HCT116 (cell line): ENCODE results near the gene BCL2L13. TPM values are rescaled to one million over a fixed set of nuclear protein-coding genes. Genes with fewer than 3 reads are reported as not detected.

Experiments used
- ATAC-seq: fragments of 200-7000 bp; cut with Tn5 transposase; 2 replicates; pipeline ENCODE4 v1.9.1; 2020; ENCODE audit warnings: mild to moderate bottlenecking, moderate library complexity
- BruUV-seq: library from RNA; stranded (reverse); fragments of 400-500 nt; replicated peaks from 2 replicates; lab custom pipeline; 2021; lab: Mats Ljungman, UMichigan
- CTCF ChIA-PET: fragments of 300-600 bp; sonication (Branson Sonifier 250); formaldehyde crosslinking; loops from one replicate; lab custom pipeline; 2021; ENCODE audit warnings: antibody characterized with exemption; lab: Charles Lee
- POLR2A ChIA-PET: fragments of 300-600, 350-600 bp; sonication (Branson Sonifier 250); formaldehyde crosslinking; loops from one replicate; lab custom pipeline; 2021; ENCODE audit warnings: antibody characterized with exemption; lab: Charles Lee
- RAD21 ChIA-PET, 2 experiments: fragments of 300-600 bp; sonication (Branson Sonifier 250); formaldehyde crosslinking; loops; one replicate each; lab custom pipeline; 2023; ENCODE audit warnings: low total read pairs in 2 of 2; ENCODE audit not compliant: uncharacterized antibody in 2 of 2, unreplicated experiment in 2 of 2, low non-redundant PET in 1 of 2; lab: Charles Lee
- DNase-seq: peaks from one replicate; pipeline ENCODE4 v3.0.0-alpha.2; 2010; ENCODE audit warnings: low read depth, low spot score
- H2AFZ ChIP-seq: fragments of 200-600 bp; shearing (Covaris generic), sonication (generic); 2 replicates; pipeline ENCODE4 v1.6.1; 2017; ENCODE audit warnings: low read depth, mixed run types, mixed read lengths, antibody characterized with exemption, low read length; ENCODE audit not compliant: poor library complexity, severe bottlenecking
- H3K27ac ChIP-seq: 2 replicates; pipeline ENCODE4 v1.5.1; 2012; ENCODE audit warnings: low read depth, low read length
- H3K27me3 ChIP-seq: fragments of 200-600 bp; sonication (generic); 2 replicates; pipeline ENCODE4 v1.6.1; 2016; ENCODE audit warnings: mixed run types, low read length, mixed read lengths; ENCODE audit not compliant: insufficient read depth
- H3K36me3 ChIP-seq, 2 experiments: fragments of 200-500 bp in 1 of 2; fragments of 200-600 bp in 1 of 2; sonication (Bioruptor generic) in 1 of 2; sonication (generic) in 1 of 2; 2 replicates each; pipeline versions ENCODE4 v1.5.1 to v1.6.1; 2014 to 2016; ENCODE audit warnings: low read length in 2 of 2, inconsistent platforms in 1 of 2, mixed read lengths in 1 of 2, mixed run types in 1 of 2; ENCODE audit not compliant: insufficient read depth in 2 of 2, control insufficient read depth in 1 of 2
- H3K4me1 ChIP-seq, 2 experiments: fragments of 200-600 bp in 1 of 2; sonication (generic) in 1 of 2; 2 replicates each; pipeline versions ENCODE4 v1.5.1 to v1.6.1; 2012 to 2017; ENCODE audit warnings: low read length in 2 of 2, inconsistent platforms in 1 of 2, mild to moderate bottlenecking in 1 of 2, mixed read lengths in 1 of 2, mixed run types in 1 of 2, moderate library complexity in 1 of 2; ENCODE audit not compliant: insufficient read depth in 2 of 2, control insufficient read depth in 1 of 2
- H3K4me2 ChIP-seq: fragments of 200-600 bp; sonication (generic); 2 replicates; pipeline ENCODE4 v1.6.1; 2017; ENCODE audit warnings: mixed run types, low read length, mixed read lengths
- H3K4me3 ChIP-seq, 2 experiments: fragments of 200-600 bp in 1 of 2; sonication (generic) in 1 of 2; replicated peaks in 1 of 2; 2 replicates each; pipeline ENCODE4 v1.5.1; 2011 to 2016; ENCODE audit warnings: low read length in 2 of 2, control low read depth in 1 of 2, low read depth in 1 of 2, mild to moderate bottlenecking in 1 of 2, mixed read lengths in 1 of 2, mixed run types in 1 of 2
- H3K79me2 ChIP-seq: fragments of 200-600 bp; sonication (generic); 2 replicates; pipeline ENCODE4 v1.6.1; 2017; ENCODE audit warnings: mild to moderate bottlenecking, mixed run types, low read length, moderate library complexity, mixed read lengths; ENCODE audit not compliant: insufficient read depth
- H3K9ac ChIP-seq: fragments of 200-600 bp; sonication (generic); 2 replicates; pipeline ENCODE4 v1.6.1; 2016; ENCODE audit warnings: low read length, mixed read lengths
- H3K9me2 ChIP-seq: fragments of 200-600 bp; sonication (generic), shearing (Covaris generic); 2 replicates; pipeline ENCODE4 v1.6.1; 2017; ENCODE audit warnings: mixed run types, mild to moderate bottlenecking, moderate library complexity; ENCODE audit not compliant: insufficient read depth
- H3K9me3 ChIP-seq, 2 experiments: fragments of 200-500 bp in 1 of 2; fragments of 200-600 bp in 1 of 2; sonication (Bioruptor generic) in 1 of 2; sonication (generic) in 1 of 2; 2 replicates each; pipeline ENCODE4 v1.6.1; 2014 to 2017; ENCODE audit warnings: low read length in 2 of 2, mixed read lengths in 2 of 2, inconsistent platforms in 1 of 2, low read depth in 1 of 2, mild to moderate bottlenecking in 1 of 2, mixed run types in 1 of 2, moderate library complexity in 1 of 2; ENCODE audit not compliant: control insufficient read depth in 1 of 2, insufficient read depth in 1 of 2
- H4K20me1 ChIP-seq: fragments of 200-600 bp; sonication (generic), shearing (Covaris generic); 2 replicates; pipeline ENCODE4 v1.6.1; 2017; ENCODE audit warnings: mixed run types, mild to moderate bottlenecking, moderate library complexity; ENCODE audit not compliant: insufficient read depth
- ELF1 ChIP-seq: IDR thresholded peaks from 2 replicates; pipeline ENCODE4 v1.6.1; 2012; ENCODE audit warnings: low read depth, borderline replicate concordance
- EZH2 ChIP-seq: fragments of 200-600 bp; sonication (generic); IDR thresholded peaks from 2 replicates; pipeline ENCODE4 v1.6.1; 2017; ENCODE audit warnings: antibody characterized with exemption, mixed run types
- FOSL1 ChIP-seq: IDR thresholded peaks from 2 replicates; pipeline ENCODE4 v1.6.1; 2012; ENCODE audit warnings: low read depth
- JUND ChIP-seq: IDR thresholded peaks from 2 replicates; pipeline ENCODE4 v1.6.1; 2012
- SIN3A ChIP-seq: IDR thresholded peaks from 2 replicates; pipeline ENCODE4 v1.6.1; 2012; ENCODE audit warnings: low read depth
- SP1 ChIP-seq: IDR thresholded peaks from 2 replicates; pipeline ENCODE4 v1.6.1; 2012; ENCODE audit warnings: low read depth
- YY1 ChIP-seq: IDR thresholded peaks from 2 replicates; pipeline ENCODE4 v1.6.1; 2011; ENCODE audit warnings: low read length, low read depth, moderate library complexity, mild to moderate bottlenecking; ENCODE audit not compliant: insufficient replicate concordance; ENCODE audit errors: extremely low read depth
- ZNF274 ChIP-seq: fragments of 200-500 bp; sonication (Bioruptor generic); IDR thresholded peaks from 2 replicates; pipeline ENCODE4 v1.6.1; 2014; ENCODE audit warnings: mild to moderate bottlenecking, low read depth, low read length, inconsistent platforms
- intact Hi-C: fragments of 100-400 bp; cut with micrococcal nuclease; formaldehyde crosslinking; loops from 2 replicates; pipeline ENCODE4 v1.10.0; 2022
- total RNA-seq: library from RNA; stranded (reverse); gene quantifications from one replicate; pipeline ENCODE4 v1.2.1, GENCODE V29; 2021; ENCODE audit not compliant: unreplicated experiment
- TF ChIP-seq, protein P1 (sequence below): IDR thresholded peaks from 2 replicates; pipeline ENCODE4 v1.6.1; 2012
- TF ChIP-seq, protein P2 (sequence below): IDR thresholded peaks from 2 replicates; pipeline ENCODE4 v1.6.1; 2012; ENCODE audit warnings: low read depth
- TF ChIP-seq, protein P3 (sequence below): IDR thresholded peaks from 2 replicates; pipeline ENCODE4 v1.6.1; 2011; ENCODE audit warnings: mild to moderate bottlenecking, low read length, moderate library complexity; ENCODE audit not compliant: insufficient replicate concordance; ENCODE audit errors: extremely low read depth

Gene BCL2L13
- total RNA-seq, 1 experiment from 2014 or later: 38.6 TPM

DNA sequence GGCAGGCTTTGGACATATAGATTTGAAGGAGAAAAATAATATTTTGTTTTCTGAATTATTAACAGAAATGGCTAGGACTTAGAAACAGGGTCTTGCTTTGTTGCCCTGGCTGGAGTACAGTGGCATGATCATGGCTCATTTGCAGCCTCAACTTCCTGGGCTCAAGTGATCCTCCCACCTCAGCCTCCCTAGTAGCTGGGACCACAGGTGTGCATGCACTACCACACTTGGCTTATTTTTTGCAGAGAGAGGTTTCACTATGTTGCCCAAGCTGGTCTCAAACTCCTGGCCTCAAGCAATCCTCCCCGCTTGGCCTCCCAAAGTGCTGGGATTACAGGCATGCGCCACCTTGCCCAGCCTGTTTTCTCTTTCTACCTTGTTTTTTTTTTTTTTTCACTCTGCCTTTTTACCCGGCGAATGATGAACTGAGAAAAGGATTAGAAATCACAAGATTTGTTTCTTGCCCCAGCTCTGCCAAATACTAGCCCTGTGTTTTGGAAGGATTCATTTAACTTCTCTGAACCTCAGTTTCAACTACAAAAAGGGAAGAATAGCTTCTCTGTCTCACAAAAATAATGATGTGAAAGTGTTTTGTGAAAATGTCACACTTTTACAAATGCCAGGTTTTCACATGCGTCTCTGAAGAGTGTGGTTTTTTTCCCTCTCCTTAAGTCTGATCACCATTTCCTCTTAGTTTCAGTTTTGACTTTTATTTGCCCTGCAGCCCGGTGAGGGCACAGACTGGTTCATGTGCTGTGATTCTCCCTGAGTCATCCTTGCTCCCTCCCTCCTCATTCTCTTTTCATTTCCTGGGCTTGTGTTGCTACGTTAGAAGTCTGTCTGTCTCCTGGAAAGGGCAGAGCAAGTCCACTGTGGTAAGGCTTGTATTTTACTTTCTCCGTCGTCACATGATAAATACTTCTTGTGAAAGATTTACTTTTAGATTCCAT lies 67.7 kb downstream of the BCL2L13 start:
- no peaks in the 10 kb centered on the region for H3K36me3 ChIP-seq
- no peaks in the 10 kb centered on the region for H3K27me3 ChIP-seq
- ChIA-PET CTCF (no interaction called here), POLR2A (interaction anchor here (1.6 kb wide), 1 partner anchor 18 kb away, joined by 3 read pairs; no protein-coding TSS in a partner anchor), RAD21 (no interaction called here)
- intact Hi-C loops: no loop called here
- H4K20me1 ChIP-seq: no peaks in the 10 kb centered on the region
- ATAC-seq (peak; percentile 99), DNase-seq (peak; percentile 54)
- peak overlapping the region; percentile 57 for H3K9ac ChIP-seq
- TF ChIP-seq SP1: peak; percentile 37; the same call in 1 of the 2 replicates
- TF ChIP-seq, protein P1, sequence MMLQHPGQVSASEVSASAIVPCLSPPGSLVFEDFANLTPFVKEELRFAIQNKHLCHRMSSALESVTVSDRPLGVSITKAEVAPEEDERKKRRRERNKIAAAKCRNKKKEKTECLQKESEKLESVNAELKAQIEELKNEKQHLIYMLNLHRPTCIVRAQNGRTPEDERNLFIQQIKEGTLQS: no peak
- TF ChIP-seq SIN3A: no peak
- peak; percentile 39 for TF ChIP-seq FOSL1
- no peaks in the 10 kb centered on the region for H3K9me3 ChIP-seq
- H3K4me1 ChIP-seq: peaks cover 12 to 21% of the 10 kb centered on the region in 2 experiments; a peak in 3 of 4 replicates
- no peak overlapping the region for H2AFZ ChIP-seq
- no peaks in the 10 kb centered on the region for H3K9me2 ChIP-seq
- peak overlapping the region; percentile 10 to 45; a peak in 3 of 4 replicates for H3K4me3 ChIP-seq
- no TSS peak for BruUV-seq
- H3K4me2 ChIP-seq: peak overlapping the region; percentile 82
- H3K27ac ChIP-seq: peak overlapping the region; percentile 69
- no peaks in the 10 kb centered on the region for H3K79me2 ChIP-seq

DNA sequence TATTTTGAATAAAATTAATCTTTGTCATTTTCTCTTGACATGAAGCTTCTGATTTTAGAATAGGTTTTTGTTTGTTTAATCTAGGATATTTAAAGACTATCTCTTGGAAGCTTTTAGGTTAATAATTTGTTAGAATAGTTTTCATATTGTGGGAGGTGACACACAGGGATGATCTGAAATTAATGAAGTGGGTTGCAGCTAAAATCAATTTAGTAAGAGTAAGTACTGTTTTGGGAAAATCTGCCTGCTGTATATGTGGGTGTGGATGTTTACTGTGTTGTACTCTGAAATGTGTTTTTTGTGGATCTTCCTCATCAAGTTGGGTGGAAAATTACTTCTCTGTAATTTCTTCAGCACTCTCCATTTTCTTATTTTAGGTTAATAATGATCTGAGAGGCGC lies 68.4 kb downstream of the BCL2L13 start:
- BruUV-seq: TSS peak; percentile 45
- intact Hi-C loops: no loop called here
- H3K4me1 ChIP-seq: peaks cover 12 to 21% of the 10 kb centered on the region in 2 experiments; a peak in 3 of 4 replicates
- DNase-seq (no peak), ATAC-seq (no peak)
- H3K27me3 ChIP-seq: no peaks in the 10 kb centered on the region
- H3K79me2 ChIP-seq: no peaks in the 10 kb centered on the region
- ChIA-PET POLR2A (interaction anchor here (1.6 kb wide), 1 partner anchor 19 kb away, joined by 3 read pairs; no protein-coding TSS in a partner anchor), CTCF (no interaction called here), RAD21 (no interaction called here)
- H4K20me1 ChIP-seq: no peaks in the 10 kb centered on the region
- no peaks in the 10 kb centered on the region for H3K9me2 ChIP-seq
- H3K27ac ChIP-seq: peak overlapping the region; percentile 69; the same call in 1 of the 2 replicates
- no peaks in the 10 kb centered on the region for H3K36me3 ChIP-seq
- H2AFZ ChIP-seq: no peak overlapping the region
- H3K4me2 ChIP-seq: peak overlapping the region; percentile 82
- no peaks in the 10 kb centered on the region for H3K9me3 ChIP-seq
- H3K9ac ChIP-seq: peak overlapping the region; percentile 57
- H3K4me3 ChIP-seq: peak overlapping the region in 1 of 2 experiments; percentile 45; a peak in 1 of 4 replicates
- TF ChIP-seq JUND (no peak), ZNF274 (no peak), ELF1 (no peak), EZH2 (no peak), YY1 (no peak)
- TF ChIP-seq, protein P2, sequence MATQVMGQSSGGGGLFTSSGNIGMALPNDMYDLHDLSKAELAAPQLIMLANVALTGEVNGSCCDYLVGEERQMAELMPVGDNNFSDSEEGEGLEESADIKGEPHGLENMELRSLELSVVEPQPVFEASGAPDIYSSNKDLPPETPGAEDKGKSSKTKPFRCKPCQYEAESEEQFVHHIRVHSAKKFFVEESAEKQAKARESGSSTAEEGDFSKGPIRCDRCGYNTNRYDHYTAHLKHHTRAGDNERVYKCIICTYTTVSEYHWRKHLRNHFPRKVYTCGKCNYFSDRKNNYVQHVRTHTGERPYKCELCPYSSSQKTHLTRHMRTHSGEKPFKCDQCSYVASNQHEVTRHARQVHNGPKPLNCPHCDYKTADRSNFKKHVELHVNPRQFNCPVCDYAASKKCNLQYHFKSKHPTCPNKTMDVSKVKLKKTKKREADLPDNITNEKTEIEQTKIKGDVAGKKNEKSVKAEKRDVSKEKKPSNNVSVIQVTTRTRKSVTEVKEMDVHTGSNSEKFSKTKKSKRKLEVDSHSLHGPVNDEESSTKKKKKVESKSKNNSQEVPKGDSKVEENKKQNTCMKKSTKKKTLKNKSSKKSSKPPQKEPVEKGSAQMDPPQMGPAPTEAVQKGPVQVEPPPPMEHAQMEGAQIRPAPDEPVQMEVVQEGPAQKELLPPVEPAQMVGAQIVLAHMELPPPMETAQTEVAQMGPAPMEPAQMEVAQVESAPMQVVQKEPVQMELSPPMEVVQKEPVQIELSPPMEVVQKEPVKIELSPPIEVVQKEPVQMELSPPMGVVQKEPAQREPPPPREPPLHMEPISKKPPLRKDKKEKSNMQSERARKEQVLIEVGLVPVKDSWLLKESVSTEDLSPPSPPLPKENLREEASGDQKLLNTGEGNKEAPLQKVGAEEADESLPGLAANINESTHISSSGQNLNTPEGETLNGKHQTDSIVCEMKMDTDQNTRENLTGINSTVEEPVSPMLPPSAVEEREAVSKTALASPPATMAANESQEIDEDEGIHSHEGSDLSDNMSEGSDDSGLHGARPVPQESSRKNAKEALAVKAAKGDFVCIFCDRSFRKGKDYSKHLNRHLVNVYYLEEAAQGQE: no peak
- TF ChIP-seq, protein P1: no peak
- TF ChIP-seq, protein P3, sequence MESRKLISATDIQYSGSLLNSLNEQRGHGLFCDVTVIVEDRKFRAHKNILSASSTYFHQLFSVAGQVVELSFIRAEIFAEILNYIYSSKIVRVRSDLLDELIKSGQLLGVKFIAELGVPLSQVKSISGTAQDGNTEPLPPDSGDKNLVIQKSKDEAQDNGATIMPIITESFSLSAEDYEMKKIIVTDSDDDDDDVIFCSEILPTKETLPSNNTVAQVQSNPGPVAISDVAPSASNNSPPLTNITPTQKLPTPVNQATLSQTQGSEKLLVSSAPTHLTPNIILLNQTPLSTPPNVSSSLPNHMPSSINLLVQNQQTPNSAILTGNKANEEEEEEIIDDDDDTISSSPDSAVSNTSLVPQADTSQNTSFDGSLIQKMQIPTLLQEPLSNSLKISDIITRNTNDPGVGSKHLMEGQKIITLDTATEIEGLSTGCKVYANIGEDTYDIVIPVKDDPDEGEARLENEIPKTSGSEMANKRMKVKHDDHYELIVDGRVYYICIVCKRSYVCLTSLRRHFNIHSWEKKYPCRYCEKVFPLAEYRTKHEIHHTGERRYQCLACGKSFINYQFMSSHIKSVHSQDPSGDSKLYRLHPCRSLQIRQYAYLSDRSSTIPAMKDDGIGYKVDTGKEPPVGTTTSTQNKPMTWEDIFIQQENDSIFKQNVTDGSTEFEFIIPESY: no peak
